Stimulated activated CD4-positive, alpha-beta T cell treated with anti-CD3 and anti-CD28 coated beads, Interleukin-4, amount 100 ng/mL, for 48 hours (primary cell): ENCODE measurements around the gene DACT3.
A peak's percentile ranks its signal among the peaks of the same experiment; 100 is the strongest.
"Not testable (repeated sequence)": the region's sequence is repeated elsewhere in the genome, so short reads cannot be mapped to it uniquely, and the experiment has no call there.

ENCODE experiments used
- DNase-seq, 2 donors: peaks; one replicate each; pipeline ENCODE4 v3.0.0-alpha.2; 2020; ENCODE audit warnings: low read depth in 2 of 2

The DACT3 gene

DNA sequence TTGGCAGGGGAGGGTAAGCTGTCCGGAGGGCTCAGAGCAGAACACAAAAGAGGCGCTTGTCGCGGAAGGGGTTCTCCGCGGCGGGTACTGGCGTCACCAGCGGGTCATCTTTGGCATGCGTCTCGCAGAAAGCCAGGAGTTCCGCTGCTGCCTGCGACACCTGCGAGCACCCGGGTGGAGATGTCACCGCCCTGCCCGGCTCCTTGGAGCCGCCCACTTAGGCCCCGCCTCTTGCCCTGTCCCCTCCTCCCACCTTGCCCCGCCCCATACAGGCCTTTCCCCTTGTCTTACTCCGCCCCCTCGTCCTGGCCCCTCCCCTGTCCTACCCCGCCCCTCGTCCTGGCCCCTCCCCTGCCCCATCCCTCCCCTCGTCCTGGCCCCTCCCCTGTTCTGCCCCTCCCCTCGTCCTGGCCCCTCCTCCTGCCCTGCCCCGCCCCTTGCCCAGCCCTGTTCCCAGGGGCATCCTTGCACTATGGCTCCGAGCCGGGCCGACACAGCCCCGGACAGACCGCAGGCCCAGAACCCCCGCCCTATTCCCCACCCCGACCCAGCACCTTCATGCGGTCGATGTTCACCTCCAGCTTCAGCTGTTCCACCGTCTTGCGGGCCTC, 26.8 kb downstream of the DACT3 start:
- DNase-seq, result peak; percentile 94 to 99

DNA sequence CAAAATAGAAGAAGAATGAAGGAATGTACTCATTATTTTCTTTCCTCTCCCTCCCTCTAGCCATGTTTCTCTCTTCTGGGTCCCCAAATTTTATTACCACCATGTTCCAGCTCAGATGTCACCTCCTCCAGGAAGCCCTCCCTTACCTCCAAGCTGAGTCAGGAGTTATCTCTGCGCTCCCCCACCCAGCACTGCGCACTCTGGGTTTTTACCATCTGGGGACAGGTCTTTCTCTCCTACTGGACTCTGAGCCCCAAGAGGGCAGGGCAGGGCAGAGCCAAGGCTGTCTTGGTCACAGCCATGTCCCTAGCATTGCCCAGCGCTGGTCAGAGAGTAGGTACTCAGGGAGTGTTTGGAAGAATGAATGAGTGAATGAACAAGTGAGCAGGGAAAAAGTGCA, 27.9 kb downstream of the DACT3 start:
- no peak for DNase-seq

- no peak for DNase-seq
Observed at GRCh38 chr19:46631481-46631880, 29.5 kb downstream of the DACT3 start.

DNA sequence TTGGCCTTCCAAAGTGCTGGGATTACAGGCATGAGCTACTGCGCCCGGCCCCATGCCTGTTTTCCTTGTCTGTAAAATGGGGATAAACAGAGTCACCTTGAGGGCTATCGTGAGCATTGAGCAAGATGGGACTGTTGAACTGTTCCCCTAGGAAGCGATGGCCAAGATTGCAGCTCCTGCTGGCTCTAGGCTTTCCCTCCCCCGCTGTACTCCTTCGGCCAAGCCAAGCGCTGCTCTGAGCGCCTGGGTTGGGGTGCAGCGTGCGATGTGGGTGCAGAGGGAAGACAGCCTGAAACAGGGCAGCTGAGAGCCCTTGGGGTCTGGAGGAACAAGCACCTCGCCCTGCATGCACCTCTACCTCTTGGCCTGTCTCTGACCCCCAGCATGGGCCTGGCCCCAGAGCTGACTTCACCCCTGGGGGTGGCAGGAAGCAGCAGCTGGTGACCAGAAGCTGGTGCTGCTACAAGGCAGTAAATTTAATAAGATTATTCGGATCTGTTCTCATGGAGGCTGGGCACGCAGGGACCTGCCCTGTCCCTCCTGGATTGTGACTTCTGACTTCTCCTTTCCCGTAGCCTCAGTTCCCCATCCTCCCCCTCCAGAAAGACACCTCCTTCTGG, 30.3 kb downstream of the DACT3 start:
- no peak for DNase-seq

- DNase-seq, result no peak
Observed at GRCh38 chr19:46629546-46630025, 31.4 kb downstream of the DACT3 start.

DNA sequence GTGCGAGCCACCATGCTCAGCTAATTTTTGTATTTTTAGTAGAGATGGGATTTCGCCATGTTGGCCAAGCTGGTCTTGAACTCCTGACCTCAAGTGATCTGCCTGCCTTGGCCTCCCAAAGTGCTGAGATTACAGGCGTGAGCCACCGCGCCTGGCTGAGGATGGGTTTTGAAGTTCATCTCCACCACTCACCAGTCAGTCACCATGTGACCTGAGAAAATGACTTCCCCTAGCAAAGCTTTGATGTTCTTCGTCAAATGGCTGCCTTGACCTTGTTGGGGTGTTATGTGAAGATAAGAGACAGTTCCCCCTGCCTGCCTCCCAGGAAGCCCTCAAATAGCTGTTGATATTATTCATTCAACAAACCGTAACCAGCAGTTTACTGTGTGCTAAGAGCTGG, 32.0 kb downstream of the DACT3 start:
- DNase-seq, result not testable (repeated sequence)

DNA sequence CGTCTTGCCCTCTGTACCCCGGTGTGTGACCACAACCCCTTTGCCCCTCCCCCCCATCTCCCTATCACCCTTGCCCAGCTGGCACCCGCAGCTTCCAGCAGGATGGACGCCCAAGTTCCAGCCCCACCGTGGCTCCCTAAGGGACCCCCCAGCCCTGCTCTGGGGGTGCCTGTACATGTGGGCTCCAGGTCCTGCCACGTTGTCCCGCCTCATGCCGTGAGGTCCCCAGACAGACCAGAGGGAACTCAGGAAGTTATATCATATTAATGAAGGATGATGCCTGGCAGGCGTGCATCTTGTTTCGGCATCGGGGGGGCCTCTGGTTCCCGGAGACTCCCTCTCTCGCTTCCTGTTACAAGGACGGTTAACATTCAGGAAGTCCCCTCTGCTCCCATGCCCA, 34.5 kb downstream of the DACT3 start:
- no peak for DNase-seq

GRCh38 chr19:46625731-46626130, 35.3 kb downstream of the DACT3 start:
- DNase-seq, result no peak

DNA sequence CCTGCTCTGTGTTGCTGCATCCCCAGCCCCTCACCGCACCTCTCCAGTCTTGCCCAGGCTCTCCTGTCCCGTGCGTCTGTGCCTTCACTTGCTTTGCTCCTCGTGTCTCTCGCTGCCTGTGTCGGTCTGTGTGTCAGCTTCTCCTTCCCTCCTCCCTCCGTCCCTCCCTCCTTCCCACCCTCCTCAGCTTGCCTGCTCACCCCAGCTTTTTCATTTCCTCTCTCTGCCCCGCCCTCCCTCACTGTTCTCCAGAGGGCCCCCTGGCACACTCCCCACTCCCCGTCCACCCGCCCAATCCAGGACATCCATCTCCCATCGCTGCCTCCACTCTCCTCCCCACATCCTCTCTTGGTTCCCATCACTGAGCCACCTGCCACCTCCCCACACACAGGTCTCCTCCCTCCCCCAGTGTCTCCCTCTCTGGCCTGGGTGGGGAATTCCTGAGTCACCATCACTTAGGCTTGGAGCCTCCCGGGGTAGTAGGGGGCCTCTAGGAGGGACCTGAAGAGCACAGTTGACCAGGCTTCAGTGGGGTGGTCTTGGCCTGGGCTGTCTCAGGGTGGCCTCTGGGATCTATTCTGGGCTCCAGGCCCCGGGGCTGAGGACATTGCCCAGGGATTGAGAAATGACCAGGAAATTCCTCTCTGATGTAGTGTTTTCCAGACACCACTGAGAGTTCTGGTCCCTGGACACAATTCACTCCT, 35.9 kb downstream of the DACT3 start, which contains the start of gene PTGIR:
Gene PTGIR, minus strand, starts transcription at position 132 of the 704 bp plus-strand sequence. CDS start 864 bp downstream, outside the sequence.
- DNase-seq, result no peak

DNA sequence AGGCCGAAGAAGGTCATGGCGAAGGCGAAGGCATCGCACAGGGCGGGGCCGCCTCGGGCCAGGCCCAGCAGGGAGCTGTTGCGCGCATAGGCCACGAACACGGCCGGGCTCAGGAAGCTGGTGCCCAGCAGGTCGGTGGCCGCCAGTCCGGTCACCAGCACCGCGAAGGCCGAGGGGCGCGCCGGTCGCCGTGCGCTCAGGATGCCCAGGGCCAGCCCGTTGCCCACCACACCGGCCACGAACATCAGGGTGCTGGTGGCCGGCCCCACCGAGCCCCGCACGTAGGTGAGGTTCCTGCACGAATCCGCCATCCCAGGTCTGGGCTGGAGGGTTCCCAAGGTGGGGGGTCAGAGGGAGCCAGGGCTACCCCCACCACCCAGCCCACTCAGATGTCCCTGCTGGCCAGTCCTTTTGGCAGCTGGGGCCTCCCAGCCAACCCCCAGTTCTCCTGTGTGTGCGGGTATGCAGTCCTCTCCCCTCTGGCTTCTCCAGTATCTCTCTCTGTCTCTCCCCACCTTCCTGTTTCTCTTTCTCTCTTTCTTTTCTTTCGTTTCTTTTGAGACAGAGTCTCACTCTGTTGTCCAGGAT, 37.0 kb downstream of the DACT3 start:
- no peak for DNase-seq

- no peak for DNase-seq
Observed at GRCh38 chr19:46622118-46622446, 38.9 kb downstream of the DACT3 start.

GRCh38 chr19:46621191-46622117, 39.5 kb downstream of the DACT3 start:
- DNase-seq, result no peak

- DNase-seq, result no peak
Observed at GRCh38 chr19:46620716-46621115, 40.3 kb downstream of the DACT3 start.

GRCh38 chr19:46620267-46620666, 40.7 kb downstream of the DACT3 start:
- DNase-seq, result no peak

GRCh38 chr19:46618670-46619231, 42.2 kb downstream of the DACT3 start:
- DNase-seq, result no peak

- no peak for DNase-seq
Observed at GRCh38 chr19:46617601-46618000, 43.4 kb downstream of the DACT3 start.

DNA sequence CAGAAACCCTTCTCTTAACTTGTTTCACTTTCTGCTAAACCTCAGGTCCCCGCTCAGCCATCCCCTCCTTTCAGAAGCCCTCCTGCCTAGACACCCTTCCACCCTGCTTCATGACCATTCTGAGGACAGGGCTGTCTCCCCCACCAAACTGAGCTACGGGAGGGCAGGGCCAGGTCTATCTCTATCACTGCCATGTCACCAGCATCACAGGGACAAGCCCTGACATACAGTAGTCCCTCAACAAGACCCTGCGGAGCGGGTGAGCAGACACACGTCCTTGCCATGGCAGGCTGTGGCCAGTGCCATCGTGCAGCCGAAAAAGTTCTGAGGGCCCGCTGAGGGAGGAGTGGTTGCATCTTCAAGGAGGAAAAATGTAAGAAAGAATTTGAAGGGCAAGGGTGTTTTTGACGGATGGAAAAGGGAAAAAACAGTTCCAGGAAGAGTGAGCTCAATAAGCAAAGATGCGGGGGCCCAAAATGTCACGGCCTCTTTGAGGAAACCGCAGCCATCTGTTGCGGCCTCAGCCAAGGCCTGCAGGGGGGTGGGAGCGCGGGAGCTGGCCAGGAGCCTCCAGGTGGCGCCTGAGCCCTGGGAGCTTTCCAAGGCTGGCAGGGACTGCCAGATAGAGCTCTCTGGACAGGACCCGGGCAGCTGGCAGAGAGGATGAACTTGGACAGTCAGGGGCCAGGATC, 44.2 kb downstream of the DACT3 start:
- DNase-seq, result peak in 1 of 2 donors; percentile 68

- DNase-seq, result no peak
Observed at GRCh38 chr19:46615966-46616365, 45.0 kb downstream of the DACT3 start.

GRCh38 chr19:46614114-46614722, 46.8 kb downstream of the DACT3 start:
- DNase-seq, result peak; percentile 77 to 83

- DNase-seq, result no peak
Observed at GRCh38 chr19:46613525-46613924, 47.5 kb downstream of the DACT3 start.
